ENCODE measurements around the gene MGAT2. TPM values are rescaled to one million over a fixed set of nuclear protein-coding genes. Genes with fewer than 3 reads are reported as not detected.
A peak's percentile ranks its signal among the peaks of the same experiment; 100 is the strongest.
"Not testable (repeated sequence)": the region's sequence is repeated elsewhere in the genome, so short reads cannot be mapped to it uniquely, and the experiment has no call there.

MGAT2 gene
- polyA plus RNA-seq (ENCODE audit: insufficient read length in 3 of 3) = 1 to 10 TPM; 6.7 to 8.5 (median 7.2) TPM

- peak; percentile 93 to 98 (median 96) for DNase-seq (ENCODE audit: low read depth in 3 of 3, low spot score in 2 of 3)
These were observed at the start of gene MGAT2, which contains the start of gene RPL36AL for GRCh38 chr14:49620182-49621113. Gene MGAT2, plus strand, starts transcription at chr14:49620799. Its CDS starts 470 bp downstream, at chr14:49621269. Gene RPL36AL, minus strand, starts transcription at chr14:49620626. Its CDS starts 1,522 bp downstream, at chr14:49619104.

GRCh38 chr14:49574038-49574437, 46.6 kb upstream of the MGAT2 start:
- no peak for DNase-seq (ENCODE audit: low read depth in 3 of 3, low spot score in 2 of 3)

DNA sequence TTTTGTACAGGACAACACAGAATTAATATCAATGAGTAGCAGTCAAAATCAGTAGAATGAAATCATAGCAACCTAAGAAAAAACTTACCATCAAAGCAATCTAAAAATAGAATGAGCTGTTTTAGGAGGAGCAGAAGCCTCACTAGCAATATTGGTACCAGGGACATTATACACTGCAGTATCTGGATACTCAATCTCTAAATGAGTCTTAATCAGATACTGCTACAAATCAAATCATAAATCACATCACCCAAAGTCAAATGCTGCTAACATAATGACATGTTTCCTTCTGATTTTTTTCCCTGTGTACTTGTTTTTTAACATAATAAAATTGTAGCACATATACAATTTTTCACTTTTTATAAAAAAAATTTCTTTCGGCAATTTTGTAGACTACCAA, 42.5 kb upstream of the MGAT2 start:
- DNase-seq (ENCODE audit: low read depth in 3 of 3, low spot score in 2 of 3) = no peak

GRCh38 chr14:49579841-49580240, 40.8 kb upstream of the MGAT2 start:
- DNase-seq (ENCODE audit: low read depth in 3 of 3, low spot score in 2 of 3) = no peak

GRCh38 chr14:49581209-49582112, 39.1 kb upstream of the MGAT2 start:
- DNase-seq (ENCODE audit: low read depth in 3 of 3, low spot score in 2 of 3) = no peak

GRCh38 chr14:49582113-49582977, 38.3 kb upstream of the MGAT2 start:
- DNase-seq (ENCODE audit: low read depth in 3 of 3, low spot score in 2 of 3) = no peak

DNA sequence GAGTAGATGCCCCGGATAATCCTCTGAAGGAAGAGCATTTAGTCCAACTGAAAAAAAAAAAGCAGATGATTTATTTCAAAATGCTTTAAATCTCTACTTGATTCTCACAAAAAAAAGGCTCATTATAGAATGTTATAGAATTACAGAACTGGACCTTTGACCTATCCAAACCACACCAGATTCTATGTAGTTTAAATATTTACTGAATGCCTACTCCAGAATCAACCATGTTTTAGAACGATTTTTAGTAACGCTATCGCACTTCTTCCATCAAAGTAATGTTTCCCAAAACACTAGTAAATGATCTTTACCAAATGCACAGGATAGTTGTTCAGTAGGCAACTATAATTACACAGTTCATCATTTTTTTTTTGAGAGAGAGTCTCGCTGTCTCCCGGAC, 37.0 kb upstream of the MGAT2 start:
- no peak for DNase-seq (ENCODE audit: low read depth in 3 of 3, low spot score in 2 of 3)

DNA sequence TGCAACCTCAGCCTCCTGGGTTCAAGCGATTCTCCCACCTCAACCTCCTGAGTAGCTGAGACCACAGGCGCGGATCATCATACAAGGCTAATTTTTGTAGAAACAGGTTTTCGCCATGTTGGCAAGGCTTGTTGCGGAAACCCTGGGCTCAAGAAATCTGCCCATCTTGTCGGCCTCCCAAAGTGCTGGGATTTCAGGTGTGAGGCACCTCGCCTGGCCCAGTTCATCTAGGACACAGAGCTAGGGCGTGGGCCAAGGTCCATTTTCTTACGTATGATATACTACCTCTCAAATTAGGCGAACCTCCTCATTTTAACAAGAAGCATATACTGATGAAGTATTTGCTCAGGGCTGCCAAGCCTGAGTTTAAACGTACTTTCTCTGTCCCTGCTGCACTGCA, 36.5 kb upstream of the MGAT2 start:
- DNase-seq (ENCODE audit: low read depth in 3 of 3, low spot score in 2 of 3) = no peak

DNA sequence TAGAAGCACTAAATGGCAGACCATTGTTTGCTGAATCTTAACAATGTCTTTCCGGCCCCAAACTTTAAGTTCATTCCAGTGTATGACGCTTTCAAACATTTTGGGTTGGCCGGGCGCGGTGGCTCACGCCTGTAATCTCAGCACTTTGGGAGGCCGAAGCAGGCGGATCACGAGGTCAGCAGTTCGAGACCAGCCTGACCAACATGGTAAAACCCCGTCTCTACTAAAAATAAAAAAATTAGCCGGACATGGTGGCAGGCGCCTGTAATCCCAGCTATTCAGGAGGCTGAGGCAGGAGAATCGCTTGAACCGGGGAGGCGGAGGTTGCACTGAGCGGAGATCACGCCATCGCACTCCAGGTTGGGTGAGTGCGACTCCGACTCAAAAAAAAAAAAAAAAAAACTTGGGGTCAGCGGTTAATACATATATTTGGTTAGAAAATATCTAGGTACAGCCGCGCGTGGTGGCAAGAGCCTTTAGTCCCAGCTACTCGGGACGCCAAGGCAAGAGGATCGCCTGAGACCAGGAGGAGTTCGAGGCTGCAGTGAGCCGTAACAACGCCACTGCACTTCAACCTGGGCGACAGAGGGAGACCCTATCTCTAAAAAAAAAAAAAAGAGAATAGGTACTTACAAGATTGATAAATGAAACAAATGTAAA, 35.5 kb upstream of the MGAT2 start:
- DNase-seq (ENCODE audit: low read depth in 3 of 3, low spot score in 2 of 3) = not testable (repeated sequence)

GRCh38 chr14:49585803-49586672, 34.6 kb upstream of the MGAT2 start, which contains the start of gene RPS29:
Gene RPS29, minus strand, starts transcription at chr14:49586380. Its CDS starts 34 bp downstream, at chr14:49586346.
- DNase-seq (ENCODE audit: low read depth in 3 of 3, low spot score in 2 of 3) = peak; percentile 99

GRCh38 chr14:49586673-49587460, 33.7 kb upstream of the MGAT2 start:
- DNase-seq (ENCODE audit: low read depth in 3 of 3, low spot score in 2 of 3) = peak; percentile 58 to 68 (median 62)

DNA sequence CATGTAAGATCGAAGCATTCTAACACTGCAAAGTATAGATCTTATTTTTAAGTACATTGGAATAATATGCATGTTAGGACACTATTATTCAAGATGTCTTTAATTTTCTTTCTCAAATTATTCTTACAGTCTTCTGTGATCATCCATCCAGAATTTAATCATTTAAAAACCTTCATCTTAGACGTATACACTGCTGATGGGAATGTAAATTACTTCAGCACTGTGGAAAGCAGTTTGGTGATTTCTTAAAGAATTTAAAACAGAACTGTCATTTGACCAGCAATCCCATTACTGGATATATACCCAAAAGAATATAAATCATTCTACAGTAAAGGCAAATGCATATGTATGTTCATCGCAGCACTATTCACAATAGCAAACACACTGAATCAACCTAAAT, 31.2 kb upstream of the MGAT2 start:
- DNase-seq (ENCODE audit: low read depth in 3 of 3, low spot score in 2 of 3) = no peak

DNA sequence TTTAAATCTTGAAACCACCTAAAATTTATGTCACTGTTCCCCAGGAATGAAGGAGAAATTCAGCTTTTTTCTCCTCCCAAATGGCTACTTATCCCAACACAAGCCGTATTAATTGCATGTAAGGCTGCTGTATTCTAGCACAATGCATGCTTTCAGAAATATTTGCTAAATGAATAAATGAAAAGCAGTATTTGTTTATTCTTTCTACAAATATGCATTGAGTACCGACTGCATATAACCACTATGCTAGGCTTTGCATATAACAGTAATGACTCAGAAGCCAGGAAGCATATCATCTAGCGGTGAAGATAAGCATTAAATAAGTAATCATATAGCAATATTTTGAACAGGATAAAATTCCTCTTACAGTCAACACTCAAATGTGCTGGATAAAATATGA, 27.6 kb upstream of the MGAT2 start:
- no peak for DNase-seq (ENCODE audit: low read depth in 3 of 3, low spot score in 2 of 3)

GRCh38 chr14:49594347-49595091, 26.1 kb upstream of the MGAT2 start:
- DNase-seq (ENCODE audit: low read depth in 3 of 3, low spot score in 2 of 3) = no peak

DNA sequence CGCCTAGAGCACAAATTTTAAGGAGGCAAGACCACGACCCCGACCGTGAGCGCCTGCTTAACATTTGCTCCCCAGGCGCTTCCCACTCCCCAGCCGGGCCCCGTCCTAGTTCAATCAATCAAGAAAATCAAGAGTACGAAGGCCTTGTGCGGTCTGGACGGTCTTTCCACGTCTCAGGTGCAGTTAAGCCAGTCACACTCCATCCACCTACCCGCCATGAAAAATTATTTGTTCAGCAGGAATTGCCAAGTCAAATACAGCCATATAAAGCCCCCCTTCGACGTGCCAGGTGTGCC, 22.5 kb upstream of the MGAT2 start:
- no peak for DNase-seq (ENCODE audit: low read depth in 3 of 3, low spot score in 2 of 3)

- peak; percentile 73 to 80 (median 73) for DNase-seq (ENCODE audit: low read depth in 3 of 3, low spot score in 2 of 3)
These were observed 21.9 kb upstream of the MGAT2 start, which contains the start of gene LRR1 for GRCh38 chr14:49598485-49599300. Gene LRR1, plus strand, starts transcription at chr14:49598940. Its CDS starts 81 bp downstream, at chr14:49599021.
